Measurements from ENCODE around the gene S1PR3. TPM values are rescaled to one million over a fixed set of nuclear protein-coding genes. Genes with fewer than 3 reads are reported as not detected.

The S1PR3 gene
- total and polyA plus RNA-seq, 9 of the 15 experiments (the other 6 are each of a cell fraction or from before 2014, with no cell fraction given) = 0.03 to 2.0 (median 0.29) TPM

DNA sequence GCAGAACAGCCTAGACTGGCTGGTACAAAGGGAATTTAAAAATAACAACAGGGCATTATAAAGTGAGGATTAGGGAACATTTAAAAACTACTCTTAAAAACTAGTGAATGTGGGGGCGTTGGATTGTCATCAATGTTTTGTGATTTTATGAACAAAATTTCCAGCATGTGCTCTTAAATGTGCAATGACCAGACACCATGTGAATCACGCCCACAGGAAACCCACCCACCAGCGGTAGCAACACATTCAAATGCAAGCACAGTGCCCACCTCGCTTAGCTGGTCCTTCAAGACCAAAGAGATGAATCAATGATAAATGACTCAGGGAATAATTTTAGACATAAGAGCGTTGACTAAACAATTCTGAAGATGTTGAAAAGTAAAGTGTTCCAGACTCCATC, 40.9 kb downstream of the S1PR3 start:
- TF ChIP-seq, protein P1, sequence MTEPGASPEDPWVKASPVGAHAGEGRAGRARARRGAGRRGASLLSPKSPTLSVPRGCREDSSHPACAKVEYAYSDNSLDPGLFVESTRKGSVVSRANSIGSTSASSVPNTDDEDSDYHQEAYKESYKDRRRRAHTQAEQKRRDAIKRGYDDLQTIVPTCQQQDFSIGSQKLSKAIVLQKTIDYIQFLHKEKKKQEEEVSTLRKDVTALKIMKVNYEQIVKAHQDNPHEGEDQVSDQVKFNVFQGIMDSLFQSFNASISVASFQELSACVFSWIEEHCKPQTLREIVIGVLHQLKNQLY (CRISPR knock-in tag; conservative IDR thresholded peaks at IDR 0.05) = no peak
- no peak for TF ChIP-seq ZFP30 (CRISPR knock-in tag; IDR thresholded peaks at IDR 0.05; ENCODE audit: borderline replicate concordance)
- TF ChIP-seq ZNF140 (CRISPR knock-in tag; IDR thresholded peaks at IDR 0.05) = no peak
- TF ChIP-seq CBX1 (IDR thresholded peaks at IDR 0.05; ENCODE audit: low read depth) = no peak
- no peak for TF ChIP-seq NCOA2 (IDR thresholded peaks at IDR 0.05; ENCODE audit: partially characterized antibody in 2 of 2)
- no peak for TF ChIP-seq HDAC8 (tag; IDR thresholded peaks at IDR 0.05)
- TF ChIP-seq ZBTB8A (IDR thresholded peaks at IDR 0.05; ENCODE audit: partially characterized antibody) = no peak
- TF ChIP-seq RFX7 (CRISPR knock-in tag; IDR thresholded peaks at IDR 0.05) = no peak
- CTCF ChIA-PET (ENCODE audit: low intra/inter-chr PET ratio) = no interaction called here
- no peak overlapping the region for H2AFZ ChIP-seq (ENCODE audit: low read depth, low read length)
- H3K36me3 ChIP-seq (ENCODE audit: control insufficient read depth, insufficient read depth, low read length) = no peaks in the 10 kb centered on the region
- no peak overlapping the region for H3K9ac ChIP-seq (ENCODE audit: insufficient read depth in 1 of 2, low read depth in 2 of 2, low read length in 2 of 2)
- POLR2A ChIA-PET = interaction anchor here (1.2 kb wide), 1 partner anchor 10 kb away, joined by 3 read pairs; no protein-coding TSS in a partner anchor
- FAIRE-seq = no peak
- no peaks in the 10 kb centered on the region for H3K4me1 ChIP-seq (replicated peaks in 1 of 2; ENCODE audit: control insufficient read depth in 2 of 2, insufficient read depth in 2 of 2, low read length in 2 of 2)
- no peaks in the 10 kb centered on the region for H3K9me3 ChIP-seq (replicated peaks; ENCODE audit: control insufficient read depth, insufficient read depth, low read depth, low read length)
- no peak for ATAC-seq
- no peak for DNase-seq (ENCODE audit: extremely low read depth in 1 of 4, low spot score in 3 of 4)
- no peak overlapping the region for H3K4me2 ChIP-seq (ENCODE audit: insufficient read depth, low read length)
- H3K9me1 ChIP-seq (ENCODE audit: control insufficient read depth, insufficient read depth, low read length) = no peaks in the 10 kb centered on the region
- no peaks in the 10 kb centered on the region for H3K79me2 ChIP-seq (ENCODE audit: control insufficient read depth, insufficient read depth, low read length)
- no peaks in the 10 kb centered on the region for H4K20me1 ChIP-seq (replicated peaks; ENCODE audit: control insufficient read depth, insufficient read depth, low read length)
- H3K27me3 ChIP-seq (ENCODE audit: control insufficient read depth in 2 of 2, insufficient read depth in 2 of 2, low read length in 2 of 2) = no peaks in the 10 kb centered on the region; a peak in 1 of 5 replicates
- 0% methylated on average over 5 of the region's 5 CpGs for WGBS (ENCODE audit: insufficient coverage, low coverage, missing lambda C conversion rate)
- no peak overlapping the region for H3K4me3 ChIP-seq
- H3K27ac ChIP-seq (ENCODE audit: extremely low read depth, low read depth, low read length) = no peak overlapping the region
- no TSS peak for BruUV-seq (replicated peaks)
- intact Hi-C loops (cut with micrococcal nuclease) = no loop called here
- in situ Hi-C loops (cut with MboI) = no loop called here
